ENCODE measurements around the gene PDCD7.
"Not testable (repeated sequence)": the region's sequence is repeated elsewhere in the genome, so short reads cannot be mapped to it uniquely, and the experiment has no call there.

Gene PDCD7

DNA sequence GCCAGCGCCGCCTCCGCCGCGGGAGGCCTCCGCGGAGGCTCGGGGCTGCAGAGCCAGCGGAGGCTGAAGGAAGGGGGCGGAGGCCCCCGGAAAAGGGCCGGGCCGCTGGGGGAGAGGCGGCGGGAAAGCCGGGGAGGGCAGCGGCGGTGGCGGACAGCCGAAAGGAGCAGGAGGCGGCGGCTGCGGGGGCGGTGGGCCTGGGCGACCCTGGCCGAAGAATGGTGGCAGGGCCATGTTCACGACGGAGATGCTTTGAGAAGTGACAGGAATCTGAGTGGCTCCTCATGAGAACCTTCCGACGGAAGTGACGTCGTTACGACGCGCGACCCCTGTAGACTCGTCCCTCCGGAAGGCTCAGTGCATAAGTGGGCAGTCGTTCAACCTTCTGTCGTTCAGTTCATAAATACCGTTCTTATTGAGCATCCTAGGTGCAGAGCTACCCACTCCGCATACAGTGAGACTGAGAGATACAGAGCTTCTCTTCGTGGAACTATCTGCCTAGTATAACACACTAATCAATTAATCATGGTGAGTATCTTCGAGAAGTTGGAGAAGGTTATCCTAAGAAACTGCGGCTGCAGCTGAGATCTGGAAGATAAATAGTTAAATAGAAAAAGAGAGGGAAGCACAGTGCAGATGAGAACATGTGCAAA is at the start of gene PDCD7:
Gene PDCD7 (minus strand): TSS at position 261 of the 653 bp plus-strand sequence. CDS start 27 bp downstream, at position 234.
- DNase-seq, result peak; percentile 76 to 78

- DNase-seq, result no peak
Measured at GRCh38 chr15:65182538-65182937, 48.9 kb upstream of the PDCD7 start.

DNA sequence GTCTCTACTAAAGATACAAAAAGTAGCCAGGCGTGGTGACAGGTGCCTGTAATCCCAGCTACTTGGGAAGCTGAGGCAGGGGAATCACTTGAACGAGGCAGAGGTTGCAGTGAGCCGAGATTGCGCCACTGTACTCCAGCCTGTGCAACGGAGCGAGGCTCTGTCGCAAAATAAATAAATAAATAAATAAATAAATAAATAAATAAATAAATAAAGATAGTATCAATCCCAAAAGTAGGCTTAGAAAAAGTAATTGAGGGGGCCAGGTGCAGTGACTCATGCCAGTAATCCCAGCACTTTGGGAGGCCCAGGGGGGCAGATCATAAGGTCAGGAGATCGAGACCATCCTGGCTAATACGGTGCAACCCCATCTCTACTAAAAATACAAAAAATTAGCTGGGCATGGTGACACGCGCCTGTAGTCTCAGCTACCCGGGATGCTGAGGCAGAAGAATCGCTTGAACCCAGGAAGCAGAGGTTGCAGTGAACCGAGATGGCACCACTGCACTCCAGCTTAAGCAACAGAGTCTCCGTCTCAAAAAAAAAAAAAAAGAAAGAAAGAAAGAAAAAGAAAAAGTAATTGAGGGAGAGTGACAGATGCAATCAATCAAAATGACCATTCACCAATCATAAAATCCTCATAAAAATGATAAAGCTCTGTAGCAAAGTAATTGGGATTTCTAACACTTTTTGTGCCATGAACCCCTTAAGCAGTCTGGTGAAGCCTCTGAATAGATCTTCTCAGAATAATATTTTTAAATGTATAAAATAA is 48.2 kb upstream of the PDCD7 start:
- not testable (repeated sequence) for DNase-seq

- no peak for DNase-seq
Measured at GRCh38 chr15:65180167-65180566, 46.6 kb upstream of the PDCD7 start.

DNA sequence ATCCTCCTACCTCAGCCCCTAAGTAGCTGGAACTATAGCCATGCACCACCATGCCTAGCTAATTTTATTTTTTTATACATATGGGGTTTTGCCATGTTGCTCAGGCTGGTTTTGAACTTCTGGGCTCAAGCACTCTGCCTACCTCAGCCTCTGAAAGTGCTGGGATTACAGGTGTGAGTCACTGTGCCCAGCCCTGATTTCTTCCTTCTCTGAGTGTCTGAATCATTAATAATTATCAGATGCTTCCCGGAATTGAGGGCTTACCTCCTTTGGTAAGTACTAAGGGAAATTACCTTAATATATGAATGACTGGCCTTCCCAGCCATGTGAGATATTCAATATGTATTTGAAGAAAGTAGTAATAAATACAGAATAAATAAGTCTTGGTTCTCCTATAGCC is 44.3 kb upstream of the PDCD7 start:
- no peak for DNase-seq

DNA sequence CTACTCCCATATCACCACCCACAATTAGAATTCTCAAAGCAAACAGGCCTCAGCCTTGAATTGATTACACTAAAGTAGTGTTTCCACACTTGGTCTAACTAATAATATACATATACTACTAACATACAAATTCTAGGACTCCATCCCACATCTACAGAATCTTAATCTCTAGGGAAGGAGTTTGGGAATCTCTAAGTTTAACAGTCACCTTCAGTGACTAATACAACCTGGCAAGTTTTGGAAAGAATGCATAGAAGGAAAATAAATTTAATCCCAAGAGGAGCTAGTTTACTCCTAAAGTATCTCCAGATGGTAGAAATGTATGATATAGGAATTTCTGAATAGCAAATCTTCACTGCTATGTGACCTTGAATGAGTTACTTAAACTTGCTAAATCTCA is 42.4 kb upstream of the PDCD7 start:
- DNase-seq, result no peak

DNA sequence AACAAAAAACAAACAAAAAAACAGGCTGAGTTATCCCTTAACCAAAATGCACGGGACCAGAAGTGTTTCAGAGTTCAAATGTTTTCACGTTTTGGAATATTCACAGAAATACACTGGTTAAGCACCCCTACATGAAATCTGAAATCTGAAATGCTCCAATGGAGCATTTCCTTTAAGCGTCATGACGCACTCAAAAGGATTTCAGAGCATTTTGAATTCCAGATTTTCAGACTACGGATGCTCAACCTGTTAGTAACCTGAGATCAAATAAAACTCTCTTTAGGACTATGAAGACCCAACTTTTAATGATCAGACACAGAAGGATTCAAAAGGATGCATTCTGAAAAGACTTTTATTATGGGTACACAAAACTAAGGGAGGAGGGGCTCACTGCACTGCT is 41.9 kb upstream of the PDCD7 start:
- DNase-seq, result no peak

DNA sequence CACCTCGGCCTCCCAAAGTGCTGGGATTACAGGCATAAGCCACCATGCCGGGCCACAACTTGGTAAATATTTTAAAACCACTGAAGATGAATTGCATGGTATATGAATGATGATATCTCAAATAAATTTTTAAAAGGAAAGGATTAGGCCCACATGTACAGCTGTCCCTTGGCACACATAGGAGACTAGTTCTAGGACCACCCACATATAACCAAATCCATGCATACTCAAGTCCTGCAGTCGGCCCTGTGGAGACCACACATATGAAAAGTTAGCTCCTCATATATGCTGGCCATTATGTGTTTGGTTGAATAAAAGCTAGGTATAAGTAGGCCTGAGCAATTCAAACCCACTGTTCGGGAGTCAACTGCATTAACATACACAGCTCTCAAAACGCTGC is 40.9 kb upstream of the PDCD7 start:
- DNase-seq, result no peak

DNA sequence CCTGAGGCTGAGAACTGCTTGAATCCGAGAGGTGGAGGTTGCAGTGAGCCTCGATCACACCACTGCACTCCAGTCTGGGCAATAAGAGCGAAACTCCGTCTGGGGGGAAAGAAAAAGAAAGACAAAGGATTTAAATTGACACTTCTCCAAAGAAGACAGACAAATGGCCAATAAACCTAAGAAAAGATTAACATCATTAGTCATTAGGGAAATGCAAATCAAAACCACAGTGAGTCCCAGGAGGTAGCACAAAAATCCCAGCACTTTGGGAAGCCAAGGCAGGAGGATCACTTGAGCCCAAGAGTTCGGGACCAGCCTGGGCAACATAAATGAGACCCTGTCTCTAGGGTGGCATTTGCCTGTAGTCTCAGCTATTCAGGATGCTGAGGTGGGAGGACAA is 38.9 kb upstream of the PDCD7 start:
- no peak for DNase-seq

DNA sequence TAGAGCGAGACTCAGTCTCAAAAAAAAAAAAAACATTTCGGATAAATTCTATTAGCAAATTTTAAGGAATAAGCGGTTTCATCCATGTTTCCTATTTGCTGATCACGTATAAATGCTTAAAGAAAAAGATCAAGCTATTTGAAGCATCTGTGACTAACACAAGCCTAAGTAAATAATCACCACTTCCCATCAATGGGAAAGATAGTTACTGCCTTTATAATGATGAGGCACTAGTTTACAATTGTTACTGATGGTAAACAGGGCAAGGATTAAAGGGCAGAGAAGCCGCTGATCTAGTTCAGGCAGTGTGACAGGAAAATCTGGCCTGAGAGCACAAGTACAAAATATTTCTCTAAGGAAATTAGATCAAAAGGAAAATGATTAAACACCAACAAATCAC is 37.8 kb upstream of the PDCD7 start:
- no peak for DNase-seq

- no peak for DNase-seq
Measured at GRCh38 chr15:65165875-65166274, 32.3 kb upstream of the PDCD7 start.

GRCh38 chr15:65164139-65164538 is 30.5 kb upstream of the PDCD7 start:
- no peak for DNase-seq

DNA sequence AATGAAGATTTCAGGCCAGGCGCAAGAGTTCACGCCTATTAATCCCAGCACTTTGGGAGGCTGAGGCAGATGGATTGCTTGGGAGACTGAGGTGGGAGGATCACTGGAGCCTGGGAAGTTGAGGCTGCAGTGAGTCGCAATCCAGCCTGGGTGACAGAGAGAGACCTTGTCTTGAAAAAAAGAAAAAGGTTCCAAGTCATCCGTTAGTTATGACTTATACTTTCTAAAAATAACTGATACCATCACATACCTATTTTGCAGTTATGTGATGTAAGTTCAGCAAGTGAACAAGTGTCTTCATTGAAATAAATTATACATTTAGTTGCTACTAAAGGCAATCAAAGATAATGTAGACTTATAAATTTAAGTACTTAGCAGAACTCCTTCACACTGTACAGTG is 29.4 kb upstream of the PDCD7 start:
- no peak for DNase-seq

DNA sequence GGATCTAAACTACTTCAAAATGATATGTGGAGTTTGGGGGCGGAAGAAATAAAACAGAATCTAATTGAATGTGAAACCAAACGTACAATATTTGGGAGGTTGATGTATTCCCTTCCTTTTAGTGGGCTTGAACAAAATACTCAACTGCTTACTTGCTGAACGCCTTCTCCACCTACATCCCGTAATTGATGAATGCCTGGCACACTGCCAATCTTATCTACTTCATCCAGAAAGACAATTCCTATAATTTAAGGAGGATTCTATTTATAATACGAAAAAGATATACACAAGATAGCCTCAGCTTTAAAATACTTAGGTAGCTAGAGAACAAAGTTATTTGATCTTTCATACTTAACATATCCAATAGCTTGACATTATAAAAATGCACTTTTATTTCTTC is 23.1 kb upstream of the PDCD7 start:
- no peak for DNase-seq

- no peak for DNase-seq
Measured at GRCh38 chr15:65154720-65155119, 21.1 kb upstream of the PDCD7 start.

- DNase-seq, result no peak
Measured at GRCh38 chr15:65147902-65148301, 14.3 kb upstream of the PDCD7 start.

GRCh38 chr15:65146438-65146837 is 12.8 kb upstream of the PDCD7 start:
- no peak for DNase-seq

GRCh38 chr15:65138631-65139030 is 5.0 kb upstream of the PDCD7 start:
- DNase-seq, result not testable (repeated sequence)

- DNase-seq, result not testable (repeated sequence)
Measured at GRCh38 chr15:65137893-65138292, 4.3 kb upstream of the PDCD7 start.

DNA sequence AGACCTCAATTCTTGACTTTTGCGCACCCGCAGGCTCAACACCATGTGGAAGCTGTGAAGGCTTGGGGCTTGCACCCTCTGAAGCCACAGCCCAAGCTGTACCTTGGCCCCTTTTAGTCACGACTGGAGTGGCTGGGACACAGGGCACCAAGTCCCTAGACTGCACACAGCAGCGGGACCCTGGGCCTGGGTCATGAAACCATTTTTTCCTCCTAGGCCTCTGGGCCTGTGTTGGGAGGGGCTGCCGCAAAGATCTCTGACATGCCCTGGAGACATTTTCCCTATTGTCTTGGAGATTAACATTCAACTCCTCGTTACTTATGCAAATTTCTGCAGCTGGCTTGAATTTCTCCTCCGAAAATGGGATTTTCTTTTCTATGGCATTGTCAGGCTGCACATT is 3.5 kb upstream of the PDCD7 start:
- not testable (repeated sequence) for DNase-seq

GRCh38 chr15:65134538-65134937 is 930 bp upstream of the PDCD7 start:
- DNase-seq, result no peak

- no peak for DNase-seq
Measured at GRCh38 chr15:65132878-65133547, 595 bp downstream of the PDCD7 start.

DNA sequence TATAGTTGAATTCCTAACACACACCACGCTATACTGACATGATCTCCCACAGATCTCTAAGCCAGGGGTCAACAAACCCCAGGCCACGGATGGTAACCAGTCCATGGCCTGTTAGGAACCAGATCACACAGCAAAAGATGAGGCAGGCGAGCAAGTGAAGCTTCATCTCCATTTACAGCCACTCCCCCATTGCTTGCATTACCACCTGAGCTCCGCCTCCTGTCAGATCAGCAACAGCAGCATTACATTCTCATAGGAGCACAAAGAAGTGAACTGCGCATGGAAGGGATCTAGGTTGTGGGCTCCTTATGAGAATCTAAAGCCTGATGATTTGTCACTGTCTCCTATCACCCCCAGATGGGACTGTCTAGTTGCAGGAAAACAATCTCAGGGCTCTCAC is 2.7 kb downstream of the PDCD7 start:
- DNase-seq, result no peak

- DNase-seq, result no peak
Measured at GRCh38 chr15:65115542-65115941, 18.1 kb downstream of the PDCD7 start.
